ENCODE measurements around the gene METTL21C.

The METTL21C gene

GRCh38 chr13:102697929-102698648 is 3.2 kb upstream of the METTL21C start:
- no peak for DNase-seq (ENCODE audit: low read depth, low spot score)

GRCh38 chr13:102697264-102697663 is 2.4 kb upstream of the METTL21C start:
- DNase-seq (ENCODE audit: low read depth, low spot score): no peak

GRCh38 chr13:102696465-102696864 is 1.6 kb upstream of the METTL21C start:
- DNase-seq (ENCODE audit: low read depth, low spot score): no peak

- DNase-seq (ENCODE audit: low read depth, low spot score): no peak
These were observed 1.1 kb downstream of the METTL21C start for GRCh38 chr13:102693776-102694175.

- DNase-seq (ENCODE audit: low read depth, low spot score): no peak
These were observed 1.6 kb downstream of the METTL21C start for GRCh38 chr13:102693250-102693649.

GRCh38 chr13:102692491-102692826 is 2.4 kb downstream of the METTL21C start:
- no peak for DNase-seq (ENCODE audit: low read depth, low spot score)

GRCh38 chr13:102690883-102691282 is 4.0 kb downstream of the METTL21C start:
- no peak for DNase-seq (ENCODE audit: low read depth, low spot score)

- no peak for DNase-seq (ENCODE audit: low read depth, low spot score)
These were observed 6.4 kb downstream of the METTL21C start for GRCh38 chr13:102688306-102688973.

GRCh38 chr13:102687520-102687919 is 7.3 kb downstream of the METTL21C start:
- no peak for DNase-seq (ENCODE audit: low read depth, low spot score)

- no peak for DNase-seq (ENCODE audit: low read depth, low spot score)
These were observed 8.8 kb downstream of the METTL21C start for GRCh38 chr13:102686024-102686423.

GRCh38 chr13:102683637-102684036 is 11.2 kb downstream of the METTL21C start:
- DNase-seq (ENCODE audit: low read depth, low spot score): no peak

- no peak for DNase-seq (ENCODE audit: low read depth, low spot score)
These were observed 12.1 kb downstream of the METTL21C start for GRCh38 chr13:102682727-102683126.

- DNase-seq (ENCODE audit: low read depth, low spot score): no peak
These were observed 12.6 kb downstream of the METTL21C start for GRCh38 chr13:102682211-102682610.

GRCh38 chr13:102680842-102681740 is 13.8 kb downstream of the METTL21C start:
- DNase-seq (ENCODE audit: low read depth, low spot score): no peak

GRCh38 chr13:102680133-102680717 is 14.6 kb downstream of the METTL21C start:
- no peak for DNase-seq (ENCODE audit: low read depth, low spot score)

GRCh38 chr13:102679449-102680132 is 15.3 kb downstream of the METTL21C start:
- DNase-seq (ENCODE audit: low read depth, low spot score): no peak

- no peak for DNase-seq (ENCODE audit: low read depth, low spot score)
These were observed 16.3 kb downstream of the METTL21C start for GRCh38 chr13:102678339-102679107.

GRCh38 chr13:102677122-102677521 is 17.7 kb downstream of the METTL21C start:
- DNase-seq (ENCODE audit: low read depth, low spot score): no peak

GRCh38 chr13:102675115-102675514 is 19.7 kb downstream of the METTL21C start:
- no peak for DNase-seq (ENCODE audit: low read depth, low spot score)

GRCh38 chr13:102670130-102670529 is 24.7 kb downstream of the METTL21C start:
- no peak for DNase-seq (ENCODE audit: low read depth, low spot score)

- DNase-seq (ENCODE audit: low read depth, low spot score): no peak
These were observed 26.9 kb downstream of the METTL21C start for GRCh38 chr13:102667911-102668310.
